ENCODE data around the gene CAPN7.

- TF ChIP-seq EZH2phosphoT487 (conservative IDR thresholded peaks at IDR 0.05; ENCODE audit: low read length) (no peak), CTCF (IDR thresholded peaks at IDR 0.05; ENCODE audit: insufficient read depth, low read length, poor library complexity, severe bottlenecking) (no peak)
These were observed 23.0 kb upstream of the CAPN7 start for GRCh38 chr3:15183011-15183410.
